ENCODE data around the gene RBM47.
"Not testable (repeated sequence)": the region's sequence is repeated elsewhere in the genome, so short reads cannot be mapped to it uniquely, and the experiment has no call there.

Gene RBM47

GRCh38 chr4:40441430-40441829, 188.2 kb downstream of the RBM47 start:
- no peak for DNase-seq (ENCODE audit: low spot score)

GRCh38 chr4:40439519-40439918, 190.1 kb downstream of the RBM47 start:
- no peak for DNase-seq (ENCODE audit: low spot score)

GRCh38 chr4:40438384-40439026, 191.2 kb downstream of the RBM47 start:
- no peak for DNase-seq (ENCODE audit: low spot score)

- DNase-seq (ENCODE audit: low spot score): no peak
These were observed 191.8 kb downstream of the RBM47 start for GRCh38 chr4:40437741-40438383.

- DNase-seq (ENCODE audit: low spot score): not testable (repeated sequence)
These were observed 194.4 kb downstream of the RBM47 start for GRCh38 chr4:40435306-40435705.

GRCh38 chr4:40434126-40434687, 195.5 kb downstream of the RBM47 start:
- no peak for DNase-seq (ENCODE audit: low spot score)

GRCh38 chr4:40432504-40432903, 197.2 kb downstream of the RBM47 start:
- no peak for DNase-seq (ENCODE audit: low spot score)

GRCh38 chr4:40427871-40428270, 201.8 kb downstream of the RBM47 start:
- not testable (repeated sequence) for DNase-seq (ENCODE audit: low spot score)

GRCh38 chr4:40427128-40427527, 202.5 kb downstream of the RBM47 start:
- DNase-seq (ENCODE audit: low spot score): peak; percentile 59

GRCh38 chr4:40425799-40426574, 203.7 kb downstream of the RBM47 start:
- DNase-seq (ENCODE audit: low spot score): no peak

- DNase-seq (ENCODE audit: low spot score): no peak
These were observed 205.9 kb downstream of the RBM47 start for GRCh38 chr4:40423735-40424134.

- no peak for DNase-seq (ENCODE audit: low spot score)
These were observed 207.6 kb downstream of the RBM47 start for GRCh38 chr4:40421839-40422708.

- no peak for DNase-seq (ENCODE audit: low spot score)
These were observed 210.3 kb downstream of the RBM47 start for GRCh38 chr4:40419231-40419912.

GRCh38 chr4:40418430-40419230, 211.0 kb downstream of the RBM47 start:
- no peak for DNase-seq (ENCODE audit: low spot score)

- no peak for DNase-seq (ENCODE audit: low spot score)
These were observed 211.7 kb downstream of the RBM47 start for GRCh38 chr4:40417941-40418340.

GRCh38 chr4:40414673-40415072, 215.0 kb downstream of the RBM47 start:
- DNase-seq (ENCODE audit: low spot score): no peak

- DNase-seq (ENCODE audit: low spot score): no peak
These were observed 216.5 kb downstream of the RBM47 start for GRCh38 chr4:40412866-40413795.

GRCh38 chr4:40412388-40412787, 217.3 kb downstream of the RBM47 start:
- no peak for DNase-seq (ENCODE audit: low spot score)

GRCh38 chr4:40409835-40410234, 219.8 kb downstream of the RBM47 start:
- DNase-seq (ENCODE audit: low spot score): no peak
